NCI-H1930 (cell line): ENCODE data around the gene NINJ2.

ENCODE experiments used
- DNase-seq, 2 experiments: peaks; one replicate each; lab custom pipeline; 2025; lab: John Stamatoyannopoulos, UW

Gene NINJ2

GRCh38 chr12:569091-569676 lies 94.1 kb downstream of the NINJ2 start:
- DNase-seq: no peak

GRCh38 chr12:568486-568885 lies 94.8 kb downstream of the NINJ2 start:
- no peak for DNase-seq

GRCh38 chr12:565589-566105 lies 97.6 kb downstream of the NINJ2 start:
- DNase-seq: no peak

- DNase-seq: no peak
These were observed 98.1 kb downstream of the NINJ2 start for GRCh38 chr12:565161-565560.

- no peak for DNase-seq
These were observed 99.4 kb downstream of the NINJ2 start for GRCh38 chr12:563787-564298.

- no peak for DNase-seq
These were observed 99.9 kb downstream of the NINJ2 start for GRCh38 chr12:563250-563781.

- DNase-seq: no peak
These were observed 100.6 kb downstream of the NINJ2 start for GRCh38 chr12:562634-563033.

- no peak for DNase-seq
These were observed 101.2 kb downstream of the NINJ2 start for GRCh38 chr12:561908-562593.

- no peak for DNase-seq
These were observed 101.9 kb downstream of the NINJ2 start for GRCh38 chr12:561391-561705.

- no peak for DNase-seq
These were observed 102.4 kb downstream of the NINJ2 start for GRCh38 chr12:560691-561390.

- DNase-seq: no peak
These were observed 103.3 kb downstream of the NINJ2 start for GRCh38 chr12:559906-560455.

- no peak for DNase-seq
These were observed 103.9 kb downstream of the NINJ2 start for GRCh38 chr12:559208-559905.

GRCh38 chr12:558580-558979 lies 104.7 kb downstream of the NINJ2 start:
- no peak for DNase-seq

GRCh38 chr12:556498-556897 lies 106.7 kb downstream of the NINJ2 start:
- no peak for DNase-seq

- DNase-seq: no peak
These were observed 109.3 kb downstream of the NINJ2 start for GRCh38 chr12:554001-554285.

- DNase-seq: no peak
These were observed 109.8 kb downstream of the NINJ2 start for GRCh38 chr12:553216-554000.

- DNase-seq: no peak
These were observed 110.8 kb downstream of the NINJ2 start for GRCh38 chr12:552466-552865.

GRCh38 chr12:550473-551260 lies 112.6 kb downstream of the NINJ2 start:
- no peak for DNase-seq

- DNase-seq: no peak
These were observed 113.7 kb downstream of the NINJ2 start for GRCh38 chr12:549476-550082.

- no peak for DNase-seq
These were observed 115.3 kb downstream of the NINJ2 start for GRCh38 chr12:547883-548470.
